NCI-H526 (cell line): Measurements from ENCODE around the gene KRTAP10-6.
"Not testable (repeated sequence)": the region's sequence is repeated elsewhere in the genome, so short reads cannot be mapped to it uniquely, and the experiment has no call there.

ENCODE experiments used
- DNase-seq, 2 experiments: peaks; one replicate each; lab custom pipeline; 2025; lab: John Stamatoyannopoulos, UW

KRTAP10-6 gene

GRCh38 chr21:44557491-44558328 is 34.6 kb downstream of the KRTAP10-6 start:
- DNase-seq = no peak

GRCh38 chr21:44556879-44557278 is 35.4 kb downstream of the KRTAP10-6 start:
- no peak for DNase-seq

GRCh38 chr21:44555200-44555875 is 37.0 kb downstream of the KRTAP10-6 start:
- no peak for DNase-seq

GRCh38 chr21:44552681-44553080 is 39.6 kb downstream of the KRTAP10-6 start:
- DNase-seq = no peak

- DNase-seq = no peak
These were observed 40.2 kb downstream of the KRTAP10-6 start for GRCh38 chr21:44552136-44552535.

GRCh38 chr21:44551340-44551961 is 40.9 kb downstream of the KRTAP10-6 start, which contains the start of gene KRTAP10-2:
Gene KRTAP10-2, minus strand, starts transcription at chr21:44551505. Its CDS starts 47 bp downstream, at chr21:44551458.
- no peak for DNase-seq

GRCh38 chr21:44550807-44551206 is 41.5 kb downstream of the KRTAP10-6 start:
- DNase-seq = no peak

GRCh38 chr21:44550285-44550684 is 42.0 kb downstream of the KRTAP10-6 start:
- DNase-seq = not testable (repeated sequence)

- no peak for DNase-seq
These were observed 42.6 kb downstream of the KRTAP10-6 start for GRCh38 chr21:44549525-44550211.

GRCh38 chr21:44548922-44549321 is 43.4 kb downstream of the KRTAP10-6 start:
- DNase-seq = no peak

- no peak for DNase-seq
These were observed 43.9 kb downstream of the KRTAP10-6 start for GRCh38 chr21:44548381-44548780.

GRCh38 chr21:44547656-44548331 is 44.5 kb downstream of the KRTAP10-6 start:
- no peak for DNase-seq

- DNase-seq = no peak
These were observed 47.7 kb downstream of the KRTAP10-6 start for GRCh38 chr21:44544566-44544965.

- DNase-seq = no peak
These were observed 49.6 kb downstream of the KRTAP10-6 start for GRCh38 chr21:44542716-44543115.
